Measurements from ENCODE around the gene IGHMBP2. TPM values are rescaled to one million over a fixed set of nuclear protein-coding genes. Genes with fewer than 3 reads are reported as not detected.

The IGHMBP2 gene
- total RNA-seq, 2 experiments from 2014 or later = 27.3 to 27.7 TPM

GRCh38 chr11:68935516-68936357, 32.0 kb downstream of the IGHMBP2 start:
- H3K4me3 Mint-ChIP-seq = no peak overlapping the region

DNA sequence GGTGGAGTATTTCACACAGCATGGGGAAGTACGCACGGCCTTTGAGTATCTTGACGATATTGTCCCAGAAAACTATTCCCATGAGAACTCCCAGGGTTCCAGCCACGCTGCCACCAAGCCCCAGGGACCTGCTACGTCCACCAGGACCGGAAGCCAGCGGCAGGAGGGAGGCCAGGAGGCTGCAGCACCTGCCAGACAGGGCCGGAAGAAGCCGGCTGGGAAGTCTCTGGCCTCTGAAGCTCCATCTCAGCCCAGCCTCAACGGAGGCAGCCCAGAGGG, 32.6 kb downstream of the IGHMBP2 start:
- H3K27me3 Mint-ChIP-seq = no peaks in the 10 kb centered on the region
- CTCF ChIA-PET = no interaction called here
- H3K27ac Mint-ChIP-seq = no peak overlapping the region
- H3K9me3 Mint-ChIP-seq (ENCODE audit: low read depth) = no peaks in the 10 kb centered on the region
- ATAC-seq = no peak
- peaks cover 7% of the 10 kb centered on the region for H3K36me3 Mint-ChIP-seq
- no peaks in the 10 kb centered on the region for H3K4me1 Mint-ChIP-seq
- H3K4me3 Mint-ChIP-seq = no peak overlapping the region
- no peak for DNase-seq

More at GRCh38 chr11:68935516-68936357, 32.0 kb downstream of the IGHMBP2 start:
- H3K9me3 Mint-ChIP-seq (ENCODE audit: low read depth) = no peaks in the 10 kb centered on the region
- no peaks in the 10 kb centered on the region for H3K4me1 Mint-ChIP-seq
- CTCF ChIA-PET = no interaction called here
- ATAC-seq (no peak), DNase-seq (no peak)
- H3K36me3 Mint-ChIP-seq = peaks cover 7% of the 10 kb centered on the region
- H3K27ac Mint-ChIP-seq = no peak overlapping the region
- H3K27me3 Mint-ChIP-seq = no peaks in the 10 kb centered on the region

DNA sequence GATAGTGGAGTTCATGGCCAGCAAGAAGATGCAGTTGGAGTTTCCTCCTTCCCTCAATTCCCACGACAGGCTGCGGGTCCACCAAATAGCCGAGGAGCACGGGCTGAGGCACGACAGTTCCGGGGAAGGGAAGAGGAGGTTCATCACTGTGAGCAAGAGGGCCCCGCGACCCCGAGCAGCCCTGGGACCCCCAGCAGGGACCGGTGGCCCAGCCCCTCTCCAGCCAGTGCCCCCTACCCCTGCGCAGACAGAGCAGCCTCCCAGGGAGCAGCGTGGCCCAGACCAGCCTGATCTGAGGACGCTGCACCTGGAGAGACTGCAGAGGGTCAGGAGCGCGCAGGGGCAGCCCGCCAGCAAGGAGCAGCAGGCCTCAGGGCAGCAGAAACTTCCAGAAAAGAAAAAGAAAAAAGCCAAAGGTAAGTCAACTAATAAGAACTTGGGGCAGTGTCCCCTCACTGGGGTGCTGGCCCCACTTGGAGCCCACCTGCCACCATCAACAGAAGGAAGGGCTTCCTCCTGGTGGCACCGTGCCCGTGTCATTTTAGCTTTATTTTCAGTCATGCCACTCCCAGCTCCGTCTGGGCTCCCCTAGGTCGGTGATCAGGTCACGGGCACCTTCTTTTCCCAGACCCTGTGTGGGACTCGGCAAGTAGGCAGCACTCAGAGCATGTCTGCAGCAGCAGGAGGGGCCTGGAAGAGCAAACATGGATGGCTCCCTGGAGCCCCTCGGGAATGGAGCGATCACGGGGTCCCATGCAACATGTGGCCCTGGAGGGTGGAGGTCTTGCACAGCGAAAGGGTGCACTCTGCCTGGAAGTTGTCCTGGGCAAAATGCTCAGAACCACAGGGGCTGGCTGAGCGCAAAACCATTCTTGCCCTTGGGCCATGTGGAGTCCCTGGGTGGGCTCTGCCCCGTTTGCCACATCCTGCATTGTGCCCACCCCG, 33.3 kb downstream of the IGHMBP2 start:
- no peak for DNase-seq

DNA sequence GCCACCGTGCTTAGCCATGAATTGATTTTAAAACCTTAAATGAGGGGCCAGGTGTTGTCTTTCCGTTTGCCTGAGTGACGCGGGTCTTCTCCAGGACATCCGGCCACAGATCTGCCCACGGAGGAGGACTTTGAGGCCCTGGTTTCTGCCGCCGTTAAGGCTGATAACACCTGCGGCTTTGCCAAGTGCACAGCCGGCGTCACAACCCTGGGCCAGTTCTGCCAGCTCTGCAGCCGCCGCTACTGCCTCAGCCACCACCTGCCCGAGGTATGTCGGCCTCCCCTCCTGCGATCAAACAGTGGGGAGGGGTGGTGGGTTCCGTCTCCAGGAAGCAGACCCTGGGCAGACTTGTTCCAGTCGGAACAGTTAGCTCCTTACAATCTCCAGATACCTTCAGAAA, 34.4 kb downstream of the IGHMBP2 start:
- CTCF ChIA-PET = interaction anchor here (1.7 kb wide), 1 partner anchor 13 kb away, joined by 4 read pairs; no protein-coding TSS in a partner anchor
- DNase-seq (no peak), ATAC-seq (no peak)
- no peaks in the 10 kb centered on the region for H3K4me1 Mint-ChIP-seq
- no peaks in the 10 kb centered on the region for H3K9me3 Mint-ChIP-seq (ENCODE audit: low read depth)
- no peaks in the 10 kb centered on the region for H3K27me3 Mint-ChIP-seq
- no peak overlapping the region for H3K4me3 Mint-ChIP-seq
- no peak overlapping the region for H3K27ac Mint-ChIP-seq
- peaks cover 7% of the 10 kb centered on the region for H3K36me3 Mint-ChIP-seq

More for the DNA sequence above, 33.3 kb downstream of the IGHMBP2 start:
- Mint-ChIP-seq H3K4me3 (no peak overlapping the region), H3K4me1 (no peaks in the 10 kb centered on the region), H3K27me3 (no peaks in the 10 kb centered on the region), H3K36me3 (peaks cover 7% of the 10 kb centered on the region), H3K9me3 (ENCODE audit: low read depth) (no peaks in the 10 kb centered on the region), H3K27ac (no peak overlapping the region)
- ATAC-seq = no peak
- CTCF ChIA-PET = interaction anchor here (1.7 kb wide), 1 partner anchor 15 kb away, joined by 4 read pairs; no protein-coding TSS in a partner anchor

DNA sequence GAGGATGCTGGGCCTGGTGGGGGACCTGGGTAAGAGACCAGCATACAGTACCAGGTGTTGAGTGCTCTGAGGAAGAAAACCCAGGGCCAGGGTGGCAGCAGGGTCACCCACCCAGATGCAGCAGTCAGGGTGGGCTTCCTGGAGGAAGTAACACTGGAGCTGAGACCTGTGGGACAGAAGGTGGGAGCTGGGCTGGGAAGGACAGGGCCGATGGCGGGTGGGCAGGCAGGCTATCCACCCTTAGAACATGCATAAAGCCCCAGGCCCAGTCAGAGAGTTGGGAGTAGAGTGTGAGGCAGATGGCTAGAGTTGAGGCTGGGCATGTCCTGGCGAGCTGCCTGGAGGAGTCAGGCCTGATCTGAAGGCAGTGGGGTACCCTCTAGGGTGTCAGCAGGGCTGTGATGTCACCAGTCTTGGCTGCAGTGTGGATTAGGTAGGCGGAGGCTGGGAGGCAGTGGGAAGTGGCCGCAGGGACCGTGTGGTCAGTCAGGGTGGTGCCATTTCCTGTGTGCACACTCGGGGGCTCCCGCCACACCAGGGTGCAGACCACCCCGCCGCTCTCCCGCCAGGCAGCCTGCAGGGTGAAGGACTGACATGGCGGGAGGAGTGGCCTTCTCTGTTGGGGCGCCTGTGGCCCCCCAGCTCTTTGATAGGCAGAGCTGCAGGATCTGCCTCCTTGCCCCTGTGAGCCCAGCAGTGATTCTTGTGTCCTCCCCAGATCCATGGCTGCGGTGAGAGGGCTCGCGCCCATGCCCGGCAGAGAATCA, 35.3 kb downstream of the IGHMBP2 start:
- H3K27ac Mint-ChIP-seq = peak overlapping the region; percentile 32
- no peak overlapping the region for H3K4me3 Mint-ChIP-seq
- peaks cover 7% of the 10 kb centered on the region for H3K36me3 Mint-ChIP-seq
- ATAC-seq = no peak
- H3K4me1 Mint-ChIP-seq = no peaks in the 10 kb centered on the region
- no peaks in the 10 kb centered on the region for H3K27me3 Mint-ChIP-seq
- H3K9me3 Mint-ChIP-seq (ENCODE audit: low read depth) = no peaks in the 10 kb centered on the region
- no peak for DNase-seq
- CTCF ChIA-PET = interaction anchor here (1.7 kb wide), 1 partner anchor 13 kb away, joined by 4 read pairs; no protein-coding TSS in a partner anchor

- Mint-ChIP-seq H3K36me3 (peaks cover 7% of the 10 kb centered on the region), H3K27me3 (no peaks in the 10 kb centered on the region), H3K4me1 (no peaks in the 10 kb centered on the region), H3K9me3 (ENCODE audit: low read depth) (no peaks in the 10 kb centered on the region), H3K4me3 (no peak overlapping the region), H3K27ac (no peak overlapping the region)
- no peak for ATAC-seq
- CTCF ChIA-PET = no interaction called here
- no peak for DNase-seq
These were observed 36.2 kb downstream of the IGHMBP2 start for GRCh38 chr11:68939583-68940555.

DNA sequence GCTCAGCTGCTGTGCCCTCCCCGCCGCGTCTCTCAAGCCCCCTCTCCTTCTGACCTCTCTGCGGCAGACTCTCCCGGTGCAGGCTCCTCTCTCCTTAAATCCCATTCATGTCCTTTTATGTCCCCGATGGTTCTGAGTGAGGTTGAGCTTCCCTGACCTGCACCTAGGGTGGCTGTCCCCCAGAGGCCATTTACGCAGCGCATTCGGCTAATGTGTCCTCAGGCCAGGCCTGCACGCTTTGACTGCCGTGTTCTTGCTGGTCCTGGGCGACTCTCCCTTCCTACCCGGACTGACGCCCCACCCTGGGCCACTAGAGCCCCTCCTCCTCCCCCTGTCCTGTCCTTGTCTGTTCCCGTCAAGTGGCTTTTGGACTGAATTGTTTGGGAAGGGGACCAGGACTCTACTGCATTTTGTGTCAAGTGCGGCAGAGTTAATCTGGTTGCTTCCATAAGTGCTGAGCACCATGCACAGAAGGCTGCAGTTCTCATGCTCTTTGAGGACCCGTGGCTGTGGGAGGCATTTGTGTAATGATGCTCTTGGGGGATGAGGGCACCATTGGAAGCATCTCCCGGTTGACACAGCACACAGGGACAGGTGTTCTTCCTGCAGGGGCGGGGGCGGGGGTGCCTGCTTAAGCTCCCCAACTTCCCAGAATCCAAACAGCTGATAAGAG, 37.1 kb downstream of the IGHMBP2 start:
- no peak overlapping the region for H3K27ac Mint-ChIP-seq
- DNase-seq (no peak), ATAC-seq (no peak)
- peaks cover 3% of the 10 kb centered on the region for H3K36me3 Mint-ChIP-seq
- H3K27me3 Mint-ChIP-seq = no peaks in the 10 kb centered on the region
- no peaks in the 10 kb centered on the region for H3K9me3 Mint-ChIP-seq (ENCODE audit: low read depth)
- no peak overlapping the region for H3K4me3 Mint-ChIP-seq
- H3K4me1 Mint-ChIP-seq = no peaks in the 10 kb centered on the region
- CTCF ChIA-PET = no interaction called here

- H3K27ac Mint-ChIP-seq = no peak overlapping the region
- no peaks in the 10 kb centered on the region for H3K9me3 Mint-ChIP-seq (ENCODE audit: low read depth)
- CTCF ChIA-PET = no interaction called here
- peaks cover 3% of the 10 kb centered on the region for H3K36me3 Mint-ChIP-seq
- no peak for ATAC-seq
- H3K4me1 Mint-ChIP-seq = no peaks in the 10 kb centered on the region
- H3K4me3 Mint-ChIP-seq = no peak overlapping the region
- no peaks in the 10 kb centered on the region for H3K27me3 Mint-ChIP-seq
- DNase-seq = no peak
These were observed 37.8 kb downstream of the IGHMBP2 start for GRCh38 chr11:68941324-68942094.

GRCh38 chr11:68942095-68942620, 38.5 kb downstream of the IGHMBP2 start:
- ATAC-seq (no peak), DNase-seq (no peak)
- no peak overlapping the region for H3K4me3 Mint-ChIP-seq
- H3K27me3 Mint-ChIP-seq = no peaks in the 10 kb centered on the region
- H3K4me1 Mint-ChIP-seq = no peaks in the 10 kb centered on the region
- H3K9me3 Mint-ChIP-seq (ENCODE audit: low read depth) = no peaks in the 10 kb centered on the region
- peaks cover 3% of the 10 kb centered on the region for H3K36me3 Mint-ChIP-seq
- H3K27ac Mint-ChIP-seq = no peak overlapping the region
- CTCF ChIA-PET = no interaction called here

GRCh38 chr11:68942751-68943271, 39.1 kb downstream of the IGHMBP2 start:
- Mint-ChIP-seq H3K4me1 (no peaks in the 10 kb centered on the region), H3K27me3 (no peaks in the 10 kb centered on the region), H3K36me3 (peaks cover 3% of the 10 kb centered on the region), H3K9me3 (ENCODE audit: low read depth) (no peaks in the 10 kb centered on the region), H3K4me3 (no peak overlapping the region), H3K27ac (no peak overlapping the region)
- CTCF ChIA-PET = no interaction called here
- DNase-seq = no peak
- ATAC-seq = no peak

GRCh38 chr11:68946416-68947090, 42.9 kb downstream of the IGHMBP2 start:
- Mint-ChIP-seq H3K4me3 (no peak overlapping the region), H3K9me3 (ENCODE audit: low read depth) (no peaks in the 10 kb centered on the region), H3K27ac (no peak overlapping the region), H3K4me1 (no peaks in the 10 kb centered on the region), H3K27me3 (no peaks in the 10 kb centered on the region), H3K36me3 (no peaks in the 10 kb centered on the region)
- ATAC-seq (no peak), DNase-seq (no peak)
- CTCF ChIA-PET = no interaction called here

Measured in activated CD8-positive, alpha-beta memory T cell treated with anti-CD3 and anti-CD28 coated beads, Interleukin-2, amount 10 ng/mL, durations not matched to agents 7 days and 5 days (primary cell).